ENCODE measurements around the gene CERS4.

DNA sequence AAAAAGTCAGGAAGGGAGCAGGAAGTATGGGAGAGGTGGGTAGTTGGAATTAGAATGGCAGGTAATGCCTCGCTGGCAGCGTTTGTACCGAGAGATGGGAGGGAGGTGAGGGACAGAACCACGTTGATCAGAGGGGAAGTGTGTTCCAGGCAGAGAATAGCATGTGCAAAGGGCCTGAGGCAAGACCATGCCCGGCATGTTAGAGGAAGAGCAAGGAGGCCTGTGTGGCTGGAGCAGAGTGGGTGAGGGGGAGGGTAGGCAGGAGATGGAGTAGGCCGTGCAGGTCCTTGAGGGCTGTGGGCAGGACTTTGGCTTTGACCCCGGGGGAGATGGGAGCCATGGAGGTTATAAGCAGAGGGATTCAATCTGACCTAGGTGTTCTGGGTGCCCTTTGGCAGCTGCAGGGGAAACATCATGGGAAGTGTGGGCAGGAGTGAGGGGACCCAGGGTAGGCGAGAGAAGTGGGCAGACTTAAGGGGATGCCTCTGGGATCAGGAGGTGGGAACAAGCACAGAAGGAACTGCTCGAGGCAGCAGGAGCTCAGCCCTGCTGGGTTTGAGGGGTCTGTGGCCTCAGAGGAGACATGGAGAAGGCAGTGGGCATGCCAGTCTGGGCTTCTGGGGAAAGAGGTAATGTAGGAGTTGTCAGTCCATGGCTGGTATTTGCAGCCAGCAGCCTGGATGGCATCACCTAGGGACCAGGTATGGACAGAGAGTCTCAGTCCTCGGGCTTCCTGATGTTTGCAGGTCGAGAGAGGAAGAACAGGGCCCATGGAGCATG is 50.2 kb downstream of the CERS4 start:
- no peak for TF ChIP-seq POLR2AphosphoS5 (IDR thresholded peaks at IDR 0.05; ENCODE audit: low read depth, low read length)
- no peak for TF ChIP-seq POLR2A (IDR thresholded peaks at IDR 0.05; ENCODE audit: low read depth, low read length)
- no peak for TF ChIP-seq TAF1 (IDR thresholded peaks at IDR 0.05; ENCODE audit: low read depth, low read length)
